ENCODE results near the gene STIM2.

GRCh38 chr4:27066591-27066990 is 205.9 kb downstream of the STIM2 start:
- TF ChIP-seq POLR2AphosphoS5 (IDR thresholded peaks at IDR 0.05; ENCODE audit: borderline replicate concordance, low read depth, low read length) (no peak), EZH2 (IDR thresholded peaks at IDR 0.05) (no peak)

All from SK-N-MC (cell line).